ENCODE measurements around the gene LRP1B.

LRP1B gene

DNA sequence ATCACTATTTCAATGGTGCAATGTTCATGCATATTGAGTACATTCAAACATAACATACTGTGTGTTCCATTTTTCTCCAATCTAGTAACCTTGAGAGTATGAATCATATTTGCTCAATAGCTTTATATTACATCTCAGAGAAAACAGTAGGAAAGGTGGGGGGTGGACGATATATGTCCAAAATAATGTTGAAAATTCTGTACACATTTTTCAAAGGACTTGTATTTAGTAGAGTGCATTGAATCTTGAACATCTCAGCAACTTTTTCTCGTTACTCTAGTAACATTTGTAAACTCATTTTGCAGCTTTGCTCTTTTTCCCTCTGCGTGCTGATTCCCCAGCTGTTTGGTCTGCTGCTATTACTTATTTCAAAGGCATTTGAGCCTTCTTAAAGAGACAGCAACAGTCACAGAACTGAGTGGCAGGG lies 1487.0 kb downstream of the LRP1B start:
- DNase-seq: no peak

DNA sequence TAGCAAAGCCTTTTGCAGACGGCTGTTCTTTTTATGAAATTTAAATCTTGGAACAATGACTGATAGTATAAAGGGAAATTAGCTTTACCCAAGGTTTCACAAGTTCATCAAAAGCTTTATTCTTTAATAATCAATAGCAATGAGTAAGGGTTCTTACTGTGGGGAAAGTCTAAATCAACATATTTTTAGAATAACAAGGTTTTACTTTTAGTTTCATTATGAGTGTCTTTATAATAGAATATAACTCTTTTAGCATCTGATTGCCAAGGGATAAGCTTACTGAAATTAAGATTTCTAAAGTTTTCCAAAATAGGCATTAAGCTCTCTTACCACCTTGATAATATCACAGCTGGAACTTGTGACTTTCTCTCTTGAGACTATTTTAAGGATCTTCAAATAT lies 1489.7 kb downstream of the LRP1B start:
- no peak for DNase-seq

DNA sequence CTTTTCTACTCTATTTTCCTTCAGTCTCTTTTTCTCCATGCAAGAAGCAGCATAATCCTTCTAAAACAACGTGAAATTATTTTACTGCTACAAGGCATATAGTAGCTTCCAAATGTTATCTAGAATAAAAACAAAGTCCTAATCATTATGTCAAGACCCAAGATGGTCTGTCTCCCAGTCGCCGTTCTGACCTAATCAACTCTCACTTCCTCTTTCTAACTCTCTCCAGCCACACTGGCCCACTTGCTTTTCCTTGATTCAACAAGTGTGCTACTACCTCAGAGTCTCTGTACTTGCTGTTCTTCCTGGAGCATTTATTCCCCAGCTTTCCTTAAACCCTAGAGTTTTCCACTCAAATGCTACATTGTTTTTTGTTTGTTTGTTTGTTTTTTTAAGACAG lies 1491.2 kb downstream of the LRP1B start:
- no peak for DNase-seq

DNA sequence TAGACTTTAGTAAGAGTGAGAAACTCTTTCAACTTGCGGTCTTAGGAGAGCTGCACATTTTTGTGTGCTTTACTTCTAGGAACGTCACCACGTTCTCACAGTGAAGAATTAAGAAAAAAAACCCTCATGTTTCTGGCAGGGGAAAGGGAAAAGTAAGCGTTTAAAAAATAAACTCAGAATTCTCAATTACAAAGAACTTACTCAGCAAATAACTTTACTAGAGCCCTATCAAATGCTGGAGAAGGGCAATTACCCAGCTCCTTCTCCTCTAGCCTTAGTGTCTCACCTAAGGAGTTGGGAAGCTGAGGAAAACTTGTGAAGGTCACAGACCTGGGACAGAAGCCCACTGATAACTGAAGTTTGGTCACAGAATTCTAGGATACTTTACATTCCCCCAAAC lies 1500.3 kb downstream of the LRP1B start:
- DNase-seq: no peak

DNA sequence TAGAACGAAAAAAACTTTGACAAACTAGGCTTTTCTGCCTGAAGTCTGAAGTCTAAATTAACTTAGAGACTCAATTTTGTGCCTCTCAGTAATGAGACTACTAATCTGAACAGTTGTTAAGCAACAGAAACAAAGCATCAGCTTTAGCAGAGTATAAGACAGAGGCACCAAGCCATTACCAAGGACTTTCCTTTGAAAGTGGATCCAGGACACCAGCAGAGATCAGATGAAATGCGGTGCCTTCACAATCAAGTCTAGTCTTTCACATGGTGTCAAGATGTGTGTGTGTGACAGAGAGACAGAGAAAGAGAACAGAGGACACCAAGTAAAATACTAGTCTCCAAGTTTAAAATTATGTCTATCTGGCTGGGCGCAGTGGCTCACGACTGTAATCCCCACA lies 1502.9 kb downstream of the LRP1B start:
- DNase-seq: no peak

DNA sequence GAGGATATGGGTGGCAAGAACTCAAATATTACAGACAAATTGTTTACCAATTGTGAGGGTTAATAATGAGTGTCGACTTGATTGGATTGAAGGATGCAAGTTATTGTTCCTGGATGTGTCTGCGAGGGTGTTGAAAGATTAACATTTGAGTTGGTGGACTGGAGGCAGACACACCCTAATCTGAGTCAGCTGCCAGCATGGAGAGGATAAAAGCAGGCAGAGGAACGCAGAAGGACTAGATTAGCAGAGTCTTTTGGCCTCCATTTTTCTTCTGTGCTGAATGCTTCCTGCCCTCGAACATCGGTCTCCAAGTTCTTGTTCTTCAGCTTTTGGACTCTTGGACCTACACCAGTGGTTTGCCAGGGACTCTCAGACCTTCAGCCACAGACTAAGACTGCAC lies 1503.7 kb downstream of the LRP1B start:
- DNase-seq: no peak

DNA sequence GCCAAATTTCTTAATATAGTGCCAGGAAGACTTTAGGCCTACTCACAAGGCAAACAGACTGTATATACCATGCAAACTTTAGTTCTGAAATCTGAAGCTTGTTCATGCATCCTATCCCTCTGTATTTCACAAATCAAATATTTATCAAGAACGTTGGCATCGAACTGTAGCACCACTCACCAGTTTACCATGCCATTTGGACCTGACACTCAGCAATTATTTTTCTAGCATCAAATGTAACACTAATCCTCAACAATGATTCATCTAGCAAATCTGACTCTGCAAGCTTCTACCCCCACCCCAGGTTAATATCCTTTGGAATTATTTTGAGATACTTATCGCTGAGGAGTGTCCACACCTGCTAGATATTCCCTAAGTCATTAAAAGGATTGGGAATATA lies 1506.6 kb downstream of the LRP1B start:
- DNase-seq: no peak

DNA sequence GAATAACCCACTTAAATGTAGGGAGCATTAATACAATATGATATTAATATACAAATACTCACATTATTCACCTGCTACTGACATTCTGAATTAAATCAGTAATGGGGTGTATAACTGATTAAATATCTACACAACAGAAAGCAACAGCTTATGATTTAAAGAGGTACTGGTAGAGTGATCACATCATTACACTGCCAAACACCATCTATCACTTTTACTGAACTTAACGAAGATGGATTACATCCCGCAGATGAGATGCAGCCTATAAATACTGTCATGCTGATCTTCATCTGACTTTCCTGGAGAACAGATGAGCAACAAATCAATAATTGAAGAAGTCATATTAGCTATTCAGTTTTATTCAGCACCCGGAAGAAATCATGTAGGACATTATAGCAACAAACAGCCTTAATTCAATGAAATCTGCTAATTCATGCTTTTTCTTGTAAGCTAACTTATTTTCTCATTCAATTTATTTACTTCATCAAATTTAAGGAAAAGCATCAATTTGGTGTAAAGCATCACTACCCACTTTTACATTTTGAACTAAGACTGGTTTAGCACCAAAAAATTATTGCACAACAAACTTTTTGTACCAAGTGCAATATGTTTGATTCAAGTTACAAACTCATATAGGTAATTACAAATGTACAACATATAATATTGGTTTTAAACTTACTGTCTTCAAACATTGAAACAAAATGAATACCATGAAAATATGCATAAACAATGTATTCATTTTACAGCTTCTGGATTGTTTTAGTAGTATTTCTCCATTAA lies 1509.0 kb downstream of the LRP1B start:
- no peak for DNase-seq

DNA sequence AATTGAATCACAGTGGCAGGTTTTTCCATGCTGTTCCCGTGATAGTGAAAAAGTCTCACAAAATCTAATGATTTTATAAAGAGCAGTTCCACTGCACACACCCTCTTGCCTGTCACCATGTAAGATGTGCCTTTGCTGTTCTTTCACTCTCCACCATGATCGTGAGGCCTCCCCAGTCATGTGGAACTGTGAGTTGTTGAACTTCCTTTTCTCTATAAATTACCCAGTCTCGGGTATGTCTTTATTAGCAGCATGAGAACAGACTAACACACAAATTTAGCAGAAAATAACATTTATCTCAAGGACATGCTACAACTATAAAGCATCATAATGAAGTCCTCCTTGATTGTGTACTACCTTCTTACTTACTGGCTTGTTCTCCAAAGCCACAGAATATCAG lies 1526.0 kb downstream of the LRP1B start:
- DNase-seq: no peak

DNA sequence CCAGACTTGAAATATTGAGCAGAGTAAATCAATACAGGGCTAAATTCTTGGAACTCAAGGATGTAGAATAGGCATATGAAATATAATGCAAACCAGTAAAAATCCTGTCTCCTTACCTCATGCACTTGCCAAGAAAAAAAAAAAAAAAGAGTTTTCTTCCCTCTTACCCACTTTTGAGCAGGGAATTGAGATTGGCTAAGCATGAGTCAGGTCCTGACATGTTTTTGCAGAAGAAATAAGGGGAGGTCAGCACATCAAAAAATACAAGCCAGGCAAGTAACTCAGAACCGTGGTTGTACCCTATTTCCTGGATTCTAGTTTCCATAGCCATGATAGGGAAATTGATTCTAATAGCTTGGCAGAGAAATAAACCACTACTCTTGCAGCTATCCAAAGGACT lies 1526.7 kb downstream of the LRP1B start:
- DNase-seq: no peak

DNA sequence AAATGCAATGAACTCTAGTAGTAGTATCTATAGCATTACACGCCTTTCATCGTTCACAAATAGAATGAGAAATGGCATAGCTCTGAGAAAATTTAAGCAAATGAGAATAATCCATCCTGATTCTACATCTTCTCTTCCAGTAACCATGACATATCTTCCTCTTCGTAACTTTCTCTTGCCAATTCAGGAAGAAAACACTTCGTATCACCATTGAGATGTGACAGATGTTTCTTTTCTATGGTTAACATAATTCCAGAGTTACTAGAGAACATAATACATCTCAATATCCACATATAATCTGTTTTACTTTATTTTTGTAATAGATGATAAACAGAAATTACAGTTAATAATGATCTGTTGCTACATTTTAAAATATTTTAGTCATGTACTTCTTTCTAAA lies 1527.4 kb downstream of the LRP1B start:
- no peak for DNase-seq

DNA sequence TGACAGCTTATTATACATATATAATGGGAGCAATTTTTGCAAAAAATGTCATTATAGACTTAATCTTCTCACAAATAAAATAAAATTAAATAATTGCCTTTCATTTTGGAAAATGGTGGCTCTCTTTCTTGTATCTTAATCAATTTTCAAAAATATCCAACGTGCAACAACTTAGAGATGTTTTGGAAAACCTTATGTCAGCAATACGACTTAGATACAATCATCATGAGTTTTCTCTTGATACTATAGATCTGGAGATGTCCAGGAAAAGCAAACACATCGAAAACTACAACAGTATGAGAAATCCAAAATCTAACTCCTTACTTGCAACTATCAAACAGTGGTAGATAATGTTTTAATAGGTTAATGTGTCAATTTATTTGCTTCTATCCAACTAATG lies 1529.0 kb downstream of the LRP1B start:
- no peak for DNase-seq

DNA sequence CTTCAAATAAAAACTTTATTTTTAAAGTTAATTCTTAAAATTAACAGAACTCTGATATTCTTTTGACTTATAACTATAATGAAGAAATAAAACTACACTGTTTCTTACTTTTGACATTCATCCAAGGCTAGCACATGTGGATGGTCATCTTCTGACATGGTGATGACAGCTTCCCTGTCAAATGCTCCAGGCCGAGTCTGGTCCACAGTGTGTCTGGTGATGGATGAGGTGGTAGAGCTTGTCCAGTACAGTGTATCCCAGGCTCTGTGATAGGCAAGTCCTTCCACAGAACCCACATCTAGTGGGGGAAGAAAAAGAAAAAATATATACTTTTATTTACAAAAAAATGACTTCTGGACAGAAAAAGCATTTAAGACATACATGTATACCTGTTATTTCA lies 1529.5 kb downstream of the LRP1B start:
- DNase-seq: no peak

DNA sequence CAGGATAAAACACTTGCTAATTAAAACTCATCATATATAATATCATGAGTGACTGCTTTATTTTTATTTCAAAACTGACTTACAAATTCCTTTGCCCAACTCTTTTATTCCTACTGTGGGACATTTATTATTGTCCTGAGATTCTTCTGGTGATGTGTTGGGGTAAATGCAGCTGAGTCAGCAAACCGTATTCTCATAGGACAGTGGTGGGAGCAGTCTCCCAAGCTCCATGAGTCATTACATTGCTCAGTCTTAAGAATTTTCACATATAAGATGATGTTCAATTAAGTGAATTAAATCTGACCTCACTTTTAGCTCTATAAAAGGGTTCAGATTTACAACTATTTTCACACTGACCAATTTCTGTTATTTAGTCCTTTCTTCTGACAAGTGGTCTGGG lies 1530.7 kb downstream of the LRP1B start:
- no peak for DNase-seq

DNA sequence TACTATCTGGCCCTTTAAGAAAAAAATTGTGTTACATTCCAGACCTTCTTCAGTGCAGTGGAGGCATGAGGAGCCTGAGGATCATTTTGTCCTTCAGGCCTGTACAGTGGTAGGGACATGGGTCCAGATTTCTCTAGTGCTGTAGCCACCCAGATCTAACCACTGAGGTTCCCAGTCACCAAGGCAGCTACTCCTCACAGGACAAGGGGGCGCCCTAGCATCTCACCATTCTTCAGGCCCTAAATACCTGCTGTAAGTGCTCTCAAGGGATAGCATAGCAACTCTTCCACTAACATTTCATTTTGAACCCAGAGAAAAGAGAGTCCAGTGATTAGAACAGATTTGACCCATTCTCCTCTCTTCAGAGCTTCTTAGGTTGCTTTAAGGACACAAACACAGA lies 1533.0 kb downstream of the LRP1B start:
- no peak for DNase-seq

DNA sequence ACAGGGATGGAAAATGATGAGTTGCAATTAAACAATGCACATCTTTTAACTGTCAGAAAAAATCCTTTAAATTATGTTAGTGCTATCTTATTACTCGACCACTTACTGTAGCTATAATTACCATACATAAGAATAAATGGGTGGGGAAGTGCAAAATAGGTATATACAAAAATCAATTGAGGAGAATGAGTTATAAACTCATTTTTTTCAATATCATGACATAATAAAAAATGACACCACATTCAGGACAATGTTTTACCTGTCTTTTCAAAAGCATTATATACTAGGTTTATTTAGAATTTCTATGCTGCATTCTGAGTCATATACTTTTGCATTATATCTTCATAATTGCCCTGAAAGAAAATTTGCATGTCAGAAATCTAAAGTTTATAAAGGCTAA lies 1533.6 kb downstream of the LRP1B start:
- no peak for DNase-seq

DNA sequence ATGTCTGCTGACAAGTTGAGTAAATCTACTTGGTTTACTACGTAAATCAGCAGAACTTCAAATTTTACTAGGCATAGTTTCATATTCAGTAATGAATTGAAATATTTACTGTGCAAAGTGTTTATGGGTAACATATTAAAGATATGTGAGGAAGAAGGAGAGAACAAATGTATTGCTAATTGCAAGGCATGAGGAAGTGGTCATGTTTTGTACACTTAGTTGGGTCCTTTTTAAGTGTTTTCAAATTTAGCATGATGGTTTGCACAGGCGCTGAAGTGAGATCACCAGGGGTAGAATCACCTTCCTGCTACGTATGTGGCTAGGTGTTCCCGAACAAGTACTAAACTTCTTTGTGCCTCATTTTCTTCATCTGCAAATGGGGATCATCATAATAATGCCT lies 1534.4 kb downstream of the LRP1B start:
- DNase-seq: no peak

DNA sequence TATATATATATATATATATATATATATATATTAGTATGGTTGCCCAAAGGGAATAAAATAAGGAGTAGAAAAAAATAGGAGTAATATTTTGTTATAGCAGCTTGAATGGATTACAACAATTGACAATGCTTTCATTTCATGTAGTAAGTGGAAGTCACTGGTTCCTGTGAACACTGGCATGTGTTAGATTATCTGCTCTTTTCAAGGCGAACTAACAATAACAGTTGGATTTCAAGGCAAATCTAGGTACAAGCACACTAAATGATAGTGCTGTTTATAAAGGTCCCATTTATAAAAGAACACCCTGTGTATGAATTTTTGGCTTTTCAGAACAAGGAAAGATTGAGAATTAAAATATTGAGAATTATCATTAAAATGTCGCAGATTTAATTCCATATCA lies 1535.7 kb downstream of the LRP1B start:
- no peak for DNase-seq

DNA sequence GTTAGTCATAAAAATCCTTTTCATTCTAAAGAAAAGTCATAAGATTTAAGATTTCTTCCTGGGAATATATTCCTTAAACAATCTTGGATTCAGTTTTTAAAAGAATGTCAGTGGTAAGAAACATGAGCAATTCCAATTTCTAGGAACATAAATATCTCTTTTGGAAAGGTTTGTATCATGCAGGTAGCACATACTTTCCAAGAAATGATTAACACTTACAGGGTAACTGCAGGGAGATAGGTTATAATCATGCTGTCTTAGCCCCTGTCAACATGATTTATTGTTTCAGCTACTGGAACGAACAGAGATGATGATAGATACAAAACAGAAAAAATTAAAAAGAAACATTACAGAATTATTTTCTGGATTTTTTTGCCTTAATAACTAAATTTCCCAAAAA lies 1537.7 kb downstream of the LRP1B start:
- DNase-seq: no peak

DNA sequence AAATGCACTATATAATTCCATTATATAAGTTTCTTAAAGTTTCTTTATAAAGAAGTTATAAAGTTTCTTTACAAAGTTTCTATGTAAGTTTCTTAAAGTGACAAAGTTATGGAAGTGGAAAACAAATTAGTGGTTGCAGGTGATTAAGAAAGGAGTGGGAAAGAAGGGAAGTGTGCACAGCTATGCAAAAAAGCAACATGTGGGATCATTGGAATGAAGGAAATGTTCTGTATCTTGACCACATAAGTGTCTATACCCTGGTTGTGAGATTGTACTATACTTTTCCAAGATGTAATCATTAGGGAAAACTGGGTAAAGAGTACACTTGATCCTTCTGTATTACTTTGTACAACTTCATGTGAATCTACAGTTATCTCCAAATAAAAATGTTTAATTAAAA lies 1541.1 kb downstream of the LRP1B start:
- DNase-seq: no peak

DNA sequence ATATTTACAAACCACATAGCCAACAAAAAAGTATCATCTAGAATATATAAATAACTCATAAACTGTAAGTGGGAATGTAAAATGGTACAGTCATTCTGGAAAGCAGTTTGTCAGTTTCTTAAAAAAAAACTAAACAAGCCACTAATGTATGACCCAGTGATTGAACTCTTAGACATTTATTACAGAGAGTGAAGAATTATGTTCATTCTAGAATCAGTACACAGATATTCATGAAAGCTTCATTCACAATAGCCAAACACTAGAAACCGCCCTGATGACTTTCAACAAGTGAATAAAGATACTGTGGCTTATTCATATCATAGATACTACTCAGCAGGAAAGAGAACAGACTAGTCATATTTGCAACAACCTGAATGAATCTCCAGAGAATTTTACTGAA lies 1541.5 kb downstream of the LRP1B start:
- DNase-seq: no peak

DNA sequence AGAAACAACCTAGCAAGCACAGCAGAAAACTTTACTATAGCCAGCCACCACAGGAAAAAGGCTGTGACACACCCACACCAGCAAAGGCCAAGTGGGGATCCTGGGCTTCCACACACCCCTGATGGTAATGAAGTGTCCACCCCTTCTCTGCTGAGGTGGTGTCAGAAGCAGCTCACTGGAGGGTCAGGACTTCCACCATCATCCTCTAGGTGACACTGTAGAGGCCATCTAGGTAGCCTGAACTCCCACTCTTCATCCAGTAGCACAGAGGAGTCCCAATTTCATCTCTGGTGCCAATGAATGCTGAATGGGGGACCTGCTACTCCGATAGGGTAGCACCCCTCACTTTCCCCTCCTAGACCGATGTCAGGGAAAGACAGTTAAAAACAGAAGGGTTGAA lies 1544.4 kb downstream of the LRP1B start:
- peak; percentile 0 for DNase-seq

DNA sequence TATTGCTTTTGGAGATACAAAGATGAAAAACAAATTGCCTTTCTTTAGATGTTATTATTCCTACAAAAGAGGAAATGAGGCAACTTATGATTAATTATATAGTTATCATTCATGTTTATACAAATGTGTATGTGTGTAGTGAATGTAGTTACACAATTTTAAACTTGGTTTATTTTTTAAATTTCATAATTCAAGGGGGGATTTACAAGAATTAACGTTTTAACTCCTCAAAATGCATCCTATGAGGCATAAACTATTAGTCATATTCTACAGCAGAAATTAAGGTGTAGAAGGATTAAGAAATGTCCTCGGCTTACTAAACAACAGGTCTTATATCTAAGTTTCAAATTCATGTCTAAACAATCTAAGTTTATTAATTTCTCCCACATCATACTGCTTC lies 1545.8 kb downstream of the LRP1B start:
- no peak for DNase-seq

DNA sequence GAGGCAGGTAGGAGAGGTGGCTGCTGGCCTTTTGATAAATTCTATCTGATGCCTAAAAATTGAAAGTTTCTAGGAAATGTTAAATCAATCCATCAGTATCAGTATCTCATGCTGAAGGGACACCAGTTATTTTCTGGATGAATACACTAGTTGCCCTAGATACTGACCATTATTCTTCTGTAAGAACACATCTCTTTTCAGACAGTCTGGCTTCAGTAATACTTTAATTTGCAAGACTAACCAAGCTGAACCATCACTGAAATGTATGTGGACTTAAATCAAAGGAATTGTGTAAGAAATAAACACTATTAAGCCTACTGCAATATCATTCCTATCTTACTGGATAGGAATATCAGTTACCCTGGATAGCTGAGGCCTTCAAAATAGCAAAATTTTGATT lies 1546.3 kb downstream of the LRP1B start:
- DNase-seq: no peak

DNA sequence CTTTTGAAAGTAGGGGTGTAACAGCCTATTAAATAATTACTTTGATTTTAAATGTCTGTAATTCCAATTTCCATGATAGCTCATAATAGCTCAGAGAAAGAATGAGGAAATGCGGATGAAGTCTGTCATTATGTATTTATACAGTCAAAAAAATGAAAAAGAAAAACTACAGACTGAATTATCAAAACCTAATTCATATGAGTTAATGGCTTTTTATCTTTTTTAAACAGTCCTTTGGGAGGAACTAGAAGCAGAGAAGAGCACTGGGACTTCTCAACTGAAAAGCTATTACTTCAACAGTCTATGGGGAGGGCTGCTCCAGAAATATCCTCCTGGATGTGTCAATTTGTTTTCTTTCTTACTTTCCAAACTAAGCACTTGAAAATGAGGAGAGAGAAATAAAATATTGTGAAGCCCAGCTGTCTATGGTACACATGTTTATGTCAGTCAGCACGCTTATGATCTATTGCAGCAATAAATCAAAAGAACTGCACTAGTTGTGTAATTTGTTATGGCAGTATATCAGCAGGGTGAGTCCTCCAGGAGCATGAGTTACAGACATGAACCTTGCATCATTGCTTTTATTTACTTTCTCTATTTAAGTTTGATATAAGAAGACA lies 1550.2 kb downstream of the LRP1B start:
- DNase-seq: no peak
